GM18951 (cell line): ENCODE measurements around the gene BICC1.

Experiments used
- POLR2A ChIP-seq: IDR thresholded peaks from 4 replicates; pipeline ENCODE4 v1.6.1; 2011; ENCODE audit warnings: mild to moderate bottlenecking; ENCODE audit not compliant: insufficient read length, insufficient read depth; ENCODE audit errors: extremely low read depth
- in situ Hi-C: fragments of 300-500 bp; cut with MboI; formaldehyde crosslinking; loops from one replicate; pipeline ENCODE4 v1.12.0; 2022; ENCODE audit warnings: low sequenced_read_pairs, mixed read lengths, inconsistent platforms; ENCODE audit not compliant: unreplicated experiment

Gene BICC1, protein sequence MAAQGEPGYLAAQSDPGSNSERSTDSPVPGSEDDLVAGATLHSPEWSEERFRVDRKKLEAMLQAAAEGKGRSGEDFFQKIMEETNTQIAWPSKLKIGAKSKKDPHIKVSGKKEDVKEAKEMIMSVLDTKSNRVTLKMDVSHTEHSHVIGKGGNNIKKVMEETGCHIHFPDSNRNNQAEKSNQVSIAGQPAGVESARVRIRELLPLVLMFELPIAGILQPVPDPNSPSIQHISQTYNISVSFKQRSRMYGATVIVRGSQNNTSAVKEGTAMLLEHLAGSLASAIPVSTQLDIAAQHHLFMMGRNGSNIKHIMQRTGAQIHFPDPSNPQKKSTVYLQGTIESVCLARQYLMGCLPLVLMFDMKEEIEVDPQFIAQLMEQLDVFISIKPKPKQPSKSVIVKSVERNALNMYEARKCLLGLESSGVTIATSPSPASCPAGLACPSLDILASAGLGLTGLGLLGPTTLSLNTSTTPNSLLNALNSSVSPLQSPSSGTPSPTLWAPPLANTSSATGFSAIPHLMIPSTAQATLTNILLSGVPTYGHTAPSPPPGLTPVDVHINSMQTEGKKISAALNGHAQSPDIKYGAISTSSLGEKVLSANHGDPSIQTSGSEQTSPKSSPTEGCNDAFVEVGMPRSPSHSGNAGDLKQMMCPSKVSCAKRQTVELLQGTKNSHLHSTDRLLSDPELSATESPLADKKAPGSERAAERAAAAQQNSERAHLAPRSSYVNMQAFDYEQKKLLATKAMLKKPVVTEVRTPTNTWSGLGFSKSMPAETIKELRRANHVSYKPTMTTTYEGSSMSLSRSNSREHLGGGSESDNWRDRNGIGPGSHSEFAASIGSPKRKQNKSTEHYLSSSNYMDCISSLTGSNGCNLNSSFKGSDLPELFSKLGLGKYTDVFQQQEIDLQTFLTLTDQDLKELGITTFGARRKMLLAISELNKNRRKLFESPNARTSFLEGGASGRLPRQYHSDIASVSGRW

DNA sequence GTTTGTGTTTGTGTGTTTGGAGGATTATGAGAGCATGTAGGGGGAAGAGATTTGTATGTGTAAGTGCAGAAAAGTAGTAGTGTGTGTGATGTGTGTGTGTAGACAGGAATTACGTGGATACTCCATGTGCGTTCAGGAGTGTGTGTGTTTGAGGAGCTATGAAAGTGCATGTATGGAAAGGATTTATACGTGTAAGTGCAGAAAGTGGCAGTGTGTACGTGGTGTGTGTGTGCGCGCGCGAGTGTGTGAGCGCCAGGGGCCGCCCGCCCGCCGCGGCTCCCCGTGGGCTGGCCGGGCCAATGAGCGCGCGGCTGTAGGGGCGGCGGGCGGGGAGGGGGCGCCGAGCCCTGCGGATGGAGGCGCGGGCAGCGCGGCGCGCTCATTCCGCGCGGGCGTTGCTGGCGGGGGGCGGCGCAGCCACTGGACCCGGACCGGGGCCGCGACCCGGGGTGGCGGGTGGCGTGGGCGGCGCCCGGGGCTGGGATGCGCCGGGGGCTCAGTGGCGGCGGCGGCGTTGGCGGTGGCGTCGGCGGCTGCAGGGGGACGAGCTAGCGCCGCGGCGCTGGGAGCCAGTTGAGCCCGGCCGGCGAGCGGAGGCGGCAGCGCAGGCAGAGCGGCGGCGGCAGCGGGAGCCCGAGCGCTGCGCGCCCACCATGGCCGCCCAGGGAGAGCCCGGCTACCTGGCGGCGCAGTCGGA lies at the start of gene BICC1:
Gene BICC1 (plus strand): TSS at position 382 of the 697 bp plus-strand sequence. CDS start 272 bp downstream, at position 654.
- TF ChIP-seq POLR2A = no peak
- in situ Hi-C loops = no loop called here

DNA sequence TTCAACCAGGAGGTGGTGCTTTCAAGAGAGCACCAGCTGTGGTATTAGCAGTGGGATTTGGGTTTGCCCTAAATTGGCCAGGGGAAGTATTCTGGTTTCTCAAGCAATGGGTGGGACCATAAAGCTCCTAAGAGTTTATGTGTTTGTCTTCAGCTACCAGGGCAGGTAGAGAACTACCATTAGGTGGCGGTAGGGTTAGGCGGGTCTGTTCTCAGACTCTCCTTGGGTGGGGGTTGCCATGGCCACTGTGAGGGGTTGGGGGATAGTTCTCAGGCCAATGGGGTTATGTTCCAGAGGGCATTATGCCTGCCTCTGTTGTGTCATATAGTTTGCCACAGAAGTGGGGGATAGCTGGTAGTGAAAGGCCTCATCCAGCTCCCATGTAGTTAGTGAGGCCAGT lies 47.7 kb upstream of the BICC1 start:
- TF ChIP-seq POLR2A = no peak
- in situ Hi-C loops = no loop called here

DNA sequence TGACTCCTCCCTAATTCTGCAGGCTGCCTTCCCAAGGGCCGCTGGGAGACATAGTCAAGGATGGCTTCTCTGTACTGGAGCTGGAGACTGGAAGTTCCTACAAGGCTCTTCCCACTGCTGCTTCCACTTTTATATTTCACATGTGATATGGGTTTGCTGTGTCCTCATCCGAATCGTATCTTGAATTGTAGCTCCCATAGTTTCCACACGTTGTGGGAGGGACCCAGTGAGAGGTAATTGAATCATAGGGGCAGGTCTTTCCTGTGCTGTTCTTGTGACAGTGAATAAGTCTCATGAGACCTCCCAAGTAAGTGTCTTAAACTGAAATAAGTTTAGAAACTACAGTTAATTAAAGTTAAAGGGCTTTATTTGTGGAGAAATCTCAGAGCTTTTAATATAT lies 47.0 kb upstream of the BICC1 start:
- TF ChIP-seq POLR2A = no peak
- in situ Hi-C loops = no loop called here

DNA sequence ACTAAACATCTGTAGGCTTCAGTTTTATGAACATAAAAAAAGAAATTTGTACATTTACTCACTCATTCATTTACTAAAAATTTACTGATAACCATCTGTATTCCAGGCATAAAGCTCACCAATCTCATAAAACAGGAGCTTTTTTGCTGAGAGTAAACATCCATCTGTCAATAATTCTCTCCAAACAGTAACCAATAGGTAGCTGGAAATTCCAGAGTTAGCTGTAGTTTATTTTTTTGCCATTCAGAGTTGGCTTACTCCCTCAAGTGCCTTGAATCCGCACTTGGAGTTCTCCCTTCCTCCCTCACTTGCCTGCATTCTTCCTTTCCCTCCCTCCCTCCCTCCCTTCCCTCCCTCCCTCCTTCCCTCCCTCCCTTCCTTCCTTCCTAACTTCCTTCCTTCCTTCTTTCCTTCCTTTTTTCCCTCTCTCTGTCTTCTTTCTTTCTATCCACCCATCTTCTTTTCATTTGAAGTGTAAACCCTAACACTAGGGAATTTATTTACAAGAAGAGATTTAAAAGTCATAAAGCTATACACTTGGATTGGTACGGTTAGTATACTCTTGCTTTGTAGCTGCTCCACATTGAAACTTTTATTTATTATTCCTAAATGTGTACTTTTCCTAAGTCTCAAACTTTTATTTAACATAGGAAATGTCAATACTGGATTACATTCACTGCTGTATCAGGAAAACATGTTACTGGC lies 44.6 kb upstream of the BICC1 start:
- no peak for TF ChIP-seq POLR2A
- in situ Hi-C loops = no loop called here

DNA sequence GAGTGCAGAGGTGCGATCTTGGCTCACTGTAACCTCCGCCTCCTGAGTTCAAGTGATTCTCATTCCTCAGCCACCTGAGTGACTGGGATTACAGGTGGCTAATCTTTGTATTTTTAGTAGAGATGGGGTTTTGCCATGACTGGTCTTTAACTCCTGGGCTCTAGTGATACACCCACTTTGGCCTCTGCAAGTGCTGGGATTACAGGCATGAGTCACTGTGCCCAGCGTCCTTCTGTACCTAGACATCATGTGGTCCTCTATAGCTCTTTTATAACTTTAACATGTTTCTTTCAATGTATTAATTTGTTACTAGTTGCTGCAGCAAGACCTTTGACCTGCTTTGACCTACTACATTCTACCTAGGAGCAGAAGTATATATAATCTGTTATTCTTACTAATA lies 38.7 kb upstream of the BICC1 start:
- in situ Hi-C loops = no loop called here
- TF ChIP-seq POLR2A = no peak

DNA sequence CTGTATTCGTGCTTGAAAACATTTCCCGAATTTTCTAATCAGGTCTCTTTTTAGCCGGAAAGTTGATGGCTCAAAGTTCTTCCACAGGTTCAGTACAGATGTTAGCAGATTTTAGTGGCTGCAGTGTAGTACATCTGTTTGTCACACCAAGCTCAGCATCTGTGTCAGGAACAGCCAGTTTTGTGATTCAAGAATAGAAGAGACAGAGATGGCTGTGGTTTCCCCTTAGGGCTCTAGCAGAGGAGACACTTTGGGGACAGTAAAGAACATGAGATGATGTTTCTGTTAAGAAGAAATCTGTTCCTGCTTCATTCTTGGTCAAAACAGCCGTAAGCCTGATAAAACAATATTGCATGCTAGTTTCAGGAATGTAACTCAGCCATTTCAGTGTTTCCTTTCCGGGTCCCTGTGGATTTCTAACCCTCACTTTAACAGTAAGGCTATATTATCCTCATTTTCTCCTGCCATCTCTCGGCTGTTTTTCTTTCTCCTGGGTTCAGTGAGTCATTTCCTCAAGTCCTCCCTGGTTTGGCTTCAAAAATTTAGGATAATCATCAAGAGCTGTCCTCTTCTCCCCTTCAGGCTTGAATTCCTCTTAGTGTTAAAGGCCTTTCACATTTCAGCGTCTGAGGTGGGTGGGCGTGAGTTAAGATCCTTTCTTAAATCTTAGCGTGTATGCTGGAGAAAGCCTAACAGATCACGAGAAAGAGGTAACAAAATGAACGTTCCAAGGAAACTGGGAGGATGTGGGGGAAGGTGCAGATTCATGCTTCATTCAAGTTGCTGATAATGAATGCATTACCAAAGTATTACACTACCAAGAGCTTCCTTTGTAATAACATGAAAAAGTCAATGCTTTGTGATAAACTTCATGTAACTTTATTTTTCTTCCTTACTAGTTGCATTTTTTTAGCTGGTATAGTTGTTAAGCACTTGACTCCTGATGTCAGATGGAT lies 37.1 kb upstream of the BICC1 start:
- in situ Hi-C loops = no loop called here

DNA sequence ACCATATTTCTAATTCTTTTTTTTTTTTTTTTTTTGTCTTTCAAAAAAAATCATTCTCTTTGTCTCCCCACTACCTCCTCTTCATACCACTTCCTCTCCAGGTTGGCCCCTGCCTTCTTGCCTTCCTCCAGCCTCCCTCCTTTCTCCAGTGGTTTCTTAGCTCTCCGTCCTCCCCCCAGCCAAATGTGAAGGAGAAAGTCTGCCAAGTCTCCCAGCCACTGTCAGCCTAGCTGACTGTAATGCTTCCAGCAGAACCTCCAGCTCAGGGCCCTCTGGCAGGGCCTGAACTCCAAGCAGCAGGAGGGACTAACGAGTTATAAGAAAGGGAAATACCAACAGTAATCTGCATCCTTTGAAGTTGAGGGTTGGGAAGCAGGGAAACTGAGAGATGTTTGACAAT lies 35.5 kb upstream of the BICC1 start:
- in situ Hi-C loops = no loop called here
- TF ChIP-seq POLR2A = no peak

More for the DNA sequence above, 37.1 kb upstream of the BICC1 start:
- no peak for TF ChIP-seq POLR2A

DNA sequence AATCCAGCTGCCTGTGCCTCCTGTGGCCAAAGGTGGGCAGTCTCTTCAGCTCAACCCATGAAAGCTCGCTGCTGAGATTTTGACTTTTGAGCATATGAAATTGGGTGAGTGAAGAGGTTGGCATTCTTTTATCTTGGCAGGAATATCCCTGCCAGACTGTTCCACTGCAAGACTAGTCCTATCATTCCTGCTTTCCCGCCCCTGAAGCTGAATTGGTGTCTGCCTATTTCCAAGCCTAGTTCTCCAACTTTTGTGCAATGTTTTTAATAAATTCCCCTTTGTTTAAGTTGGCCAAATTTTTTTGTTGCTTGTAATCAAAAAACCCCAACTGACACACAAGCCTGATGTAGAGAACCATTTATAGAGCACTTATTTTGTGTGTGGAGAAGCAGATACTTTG lies 34.8 kb upstream of the BICC1 start:
- in situ Hi-C loops = no loop called here
- no peak for TF ChIP-seq POLR2A

DNA sequence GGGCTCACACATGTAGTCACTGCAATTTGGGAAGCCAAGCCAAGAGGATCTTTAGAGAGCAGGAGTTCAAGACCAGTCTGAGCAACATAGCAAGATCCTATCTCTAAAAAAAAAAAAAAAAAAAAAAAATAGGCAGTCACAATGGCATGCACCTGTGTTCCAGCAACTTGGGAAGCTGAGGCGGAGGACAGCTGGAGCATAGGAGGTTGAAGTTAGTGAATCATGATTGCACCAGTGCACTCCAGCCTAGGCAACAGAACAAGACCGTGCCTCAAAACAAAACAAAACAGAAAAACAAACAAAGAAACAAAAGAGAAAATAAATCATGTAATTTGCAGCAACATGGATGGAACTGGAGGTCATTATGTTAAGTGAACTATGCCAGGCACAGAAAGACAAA lies 33.6 kb upstream of the BICC1 start:
- TF ChIP-seq POLR2A = no peak
- in situ Hi-C loops = no loop called here

DNA sequence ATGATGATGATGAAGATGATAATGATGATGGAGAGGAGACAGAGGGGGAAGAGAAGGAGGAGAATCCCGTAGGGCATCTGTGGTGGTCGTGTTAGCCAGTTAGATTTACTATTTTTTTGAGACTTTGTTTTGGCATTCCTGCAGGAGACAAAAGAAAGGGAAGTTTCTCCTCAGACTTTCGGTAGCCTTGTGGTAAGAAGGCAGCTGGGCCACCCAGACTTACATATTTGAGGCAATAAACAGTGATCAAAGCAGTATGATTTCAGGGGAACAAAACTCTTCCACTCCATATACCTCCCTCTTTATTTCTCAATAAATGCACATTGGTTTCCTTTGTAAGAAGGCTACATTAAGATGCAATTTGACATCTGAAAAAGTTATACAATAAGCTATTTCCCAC lies 32.4 kb upstream of the BICC1 start:
- in situ Hi-C loops = no loop called here
- TF ChIP-seq POLR2A = no peak

DNA sequence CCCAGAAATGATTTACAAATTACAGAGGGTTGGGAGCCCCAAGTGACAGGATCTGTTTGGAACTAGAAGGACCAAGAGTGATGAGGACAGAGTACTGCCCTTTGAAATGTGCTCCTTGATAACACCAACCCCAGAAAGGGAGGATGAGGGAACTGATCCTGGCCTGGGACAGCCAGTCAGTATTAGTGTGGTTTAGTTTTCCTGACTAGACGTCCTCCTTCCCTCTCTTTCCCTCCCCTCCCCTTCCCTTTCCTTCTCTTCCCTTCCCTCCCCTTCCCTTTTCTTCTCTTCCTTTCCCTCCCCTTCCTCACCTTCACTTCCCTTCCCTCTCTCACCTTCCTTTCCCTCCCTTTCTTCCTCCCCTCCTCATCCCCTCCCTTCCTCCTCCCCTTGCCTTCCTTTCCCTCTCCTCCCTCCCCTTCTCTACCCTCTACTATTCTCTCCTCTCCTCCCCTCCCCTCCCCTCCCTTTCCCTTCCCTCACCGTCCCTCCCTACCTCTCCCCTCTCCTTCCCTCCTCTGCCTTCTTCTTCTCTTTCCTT lies 31.0 kb upstream of the BICC1 start:
- in situ Hi-C loops = no loop called here
- TF ChIP-seq POLR2A = no peak
